CD14-positive monocyte (primary cell): ENCODE data around the gene USP31. TPM values are rescaled to one million over a fixed set of nuclear protein-coding genes. Genes with fewer than 3 reads are reported as not detected.

ENCODE experiments used
- DNase-seq, 3 donors: peaks; one replicate each; pipeline ENCODE4 v3.0.0-alpha.2; 2011 to 2022
- H2AFZ ChIP-seq: 2 replicates; pipeline ENCODE4 v1.6.0; 2012; ENCODE audit warnings: mild to moderate bottlenecking, low read depth, low read length, inconsistent platforms; ENCODE audit not compliant: insufficient read depth, poor library complexity, severe bottlenecking
- H3K27ac ChIP-seq, 2 donors: 1 replicate in 1 of 2; 2 replicates in 1 of 2; pipeline ENCODE4 v1.5.1; 2012 to 2013; ENCODE audit warnings: low read length in 2 of 2, control low read depth in 1 of 2, inconsistent platforms in 1 of 2, low read depth in 1 of 2, mild to moderate bottlenecking in 1 of 2
- H3K27me3 ChIP-seq, 2 donors: one replicate each; pipeline versions ENCODE4 v1.6.0 to v1.6.1; 2011 to 2013; ENCODE audit warnings: low read length in 2 of 2; ENCODE audit not compliant: control insufficient read depth in 2 of 2, insufficient read depth in 2 of 2
- H3K36me3 ChIP-seq, 2 donors: replicated peaks in 1 of 2; 1 replicate in 1 of 2; 2 replicates in 1 of 2; pipeline versions ENCODE4 v1.5.1 to v1.6.1; 2012 to 2013; ENCODE audit warnings: low read length in 2 of 2, control low read depth in 1 of 2, inconsistent platforms in 1 of 2, mild to moderate bottlenecking in 1 of 2; ENCODE audit not compliant: insufficient read depth in 2 of 2, control insufficient read depth in 1 of 2
- H3K4me1 ChIP-seq, 2 donors: 1 replicate in 1 of 2; 2 replicates in 1 of 2; pipeline versions ENCODE4 v1.5.1 to v1.6.1; 2012 to 2013; ENCODE audit warnings: low read length in 2 of 2, control low read depth in 1 of 2, inconsistent platforms in 1 of 2, mild to moderate bottlenecking in 1 of 2, moderate library complexity in 1 of 2; ENCODE audit not compliant: insufficient read depth in 2 of 2, control insufficient read depth in 1 of 2
- H3K4me2 ChIP-seq: replicated peaks from 2 replicates; pipeline ENCODE3; 2012; ENCODE audit warnings: low read length, moderate library complexity, mild to moderate bottlenecking; ENCODE audit not compliant: poor library complexity, severe bottlenecking; ENCODE audit errors: extremely low read depth
- H3K4me3 ChIP-seq, 3 experiments: fragments of 200-600 bp in 1 of 3; sonication (generic) in 1 of 3; replicated peaks in 1 of 3; 1 replicate in 2 of 3; 2 replicates in 1 of 3; pipeline ENCODE4 v1.5.1; 2011 to 2013; ENCODE audit warnings: low read length in 3 of 3, mild to moderate bottlenecking in 3 of 3, control low read depth in 2 of 3, low read depth in 2 of 3, inconsistent platforms in 1 of 3, moderate library complexity in 1 of 3
- H3K79me2 ChIP-seq: 2 replicates; pipeline ENCODE4 v1.6.0; 2012; ENCODE audit warnings: mild to moderate bottlenecking, control low read depth, inconsistent platforms, low read length, moderate library complexity; ENCODE audit not compliant: insufficient read depth
- H3K9ac ChIP-seq: 2 replicates; pipeline ENCODE4 v1.6.0; 2017; ENCODE audit warnings: low read length, mild to moderate bottlenecking; ENCODE audit not compliant: insufficient read depth, poor library complexity, severe bottlenecking
- H3K9me3 ChIP-seq, 2 donors: replicated peaks in 1 of 2; 1 replicate in 1 of 2; 2 replicates in 1 of 2; pipeline versions ENCODE4 v1.5.1 to v1.6.1; 2012 to 2013; ENCODE audit warnings: low read length in 2 of 2, control low read depth in 1 of 2; ENCODE audit not compliant: control insufficient read depth in 1 of 2, insufficient read depth in 1 of 2
- H4K20me1 ChIP-seq: 2 replicates; pipeline ENCODE4 v1.6.0; 2012; ENCODE audit warnings: mild to moderate bottlenecking, low read length, control low read depth, moderate library complexity; ENCODE audit not compliant: insufficient read depth
- H3K27ac Mint-ChIP-seq, 7 donors: one replicate each; pipeline ENCODE4 v1.8.0; 2020; ENCODE audit warnings: mild to moderate bottlenecking in 7 of 7, mixed read lengths in 7 of 7, moderate library complexity in 6 of 7, inconsistent platforms in 2 of 7
- H3K27me3 Mint-ChIP-seq, 3 donors: one replicate each; pipeline ENCODE4 v1.8.0; 2021 to 2022; ENCODE audit warnings: low read depth in 3 of 3, mild to moderate bottlenecking in 3 of 3, mixed read lengths in 3 of 3, moderate library complexity in 3 of 3, inconsistent platforms in 1 of 3
- H3K36me3 Mint-ChIP-seq, 2 donors: one replicate each; pipeline ENCODE4 v1.8.0; 2020; ENCODE audit warnings: mixed read lengths in 2 of 2, inconsistent platforms in 1 of 2, mild to moderate bottlenecking in 1 of 2
- H3K4me1 Mint-ChIP-seq: one replicate; pipeline ENCODE4 v1.8.0; 2020; ENCODE audit warnings: mild to moderate bottlenecking, mixed read lengths
- H3K4me3 Mint-ChIP-seq, 2 donors: one replicate each; pipeline ENCODE4 v1.8.0; 2020; ENCODE audit warnings: mild to moderate bottlenecking in 2 of 2, mixed read lengths in 2 of 2, moderate library complexity in 1 of 2
- H3K9me3 Mint-ChIP-seq, 7 donors: one replicate each; pipeline ENCODE4 v1.8.0; 2020 to 2022; ENCODE audit warnings: mixed read lengths in 7 of 7, mild to moderate bottlenecking in 6 of 7, moderate library complexity in 6 of 7, inconsistent platforms in 2 of 7
- CTCF ChIP-seq: fragments of 200-600 bp; IDR thresholded peaks from one replicate; pipeline ENCODE4 v1.8.0; 2022; ENCODE audit warnings: antibody characterized with exemption, mild to moderate bottlenecking
- WGBS: methylation state at CpG from one replicate; pipeline ENCODE4 v1.1.5; 2013; ENCODE audit warnings: missing lambda C conversion rate; ENCODE audit not compliant: insufficient coverage; 5-methylcytosine and 5-hydroxymethylcytosine counted together
- intact Hi-C, 2 donors: fragments of 100-400 bp; cut with micrococcal nuclease; formaldehyde crosslinking; loops; one replicate each; pipeline versions ENCODE4 v1.15.0 to v1.15.1; 2023
- polyA plus RNA-seq, 3 donors: library from polyadenylated mRNA; depleted of rRNA in 1 of 3; unstranded in 2 of 3; stranded (reverse) in 1 of 3; fragments of 300-500 nt in 2 of 3; fragments of >200 nt in 1 of 3; fragmentation: Illumina TruSeq in 2 of 3; gene quantifications; 1 replicate in 2 of 3; 2 replicates in 1 of 3; pipeline ENCODE4 v1.2.3, GENCODE V29; 2012 to 2021

Gene USP31
- polyA plus RNA-seq, 3 donors: 0.15 to 4.1 (median 0.36) TPM

- intact Hi-C loops: no loop called here
- no peaks in the 10 kb centered on the region for H4K20me1 ChIP-seq
- Mint-ChIP-seq H3K4me3 (no peak overlapping the region), H3K4me1 (peaks cover 2% of the 10 kb centered on the region), H3K36me3 (peaks cover 4 to 14% of the 10 kb centered on the region in 2 donors), H3K27me3 (peaks cover 0 to 2% (median 0%) of the 10 kb centered on the region in 3 donors), H3K9me3 (peaks cover 16 to 36% (median 23%) of the 10 kb centered on the region in 7 donors), H3K27ac (no peak overlapping the region)
- no peak overlapping the region for H3K4me3 ChIP-seq
- no peak for DNase-seq
- no peak overlapping the region for H3K27ac ChIP-seq
- H2AFZ ChIP-seq: no peak overlapping the region
- H3K9me3 ChIP-seq: peaks cover 14 to 20% of the 10 kb centered on the region in 2 donors
- H3K27me3 ChIP-seq: no peaks in the 10 kb centered on the region
- no peak for TF ChIP-seq CTCF
- H3K9ac ChIP-seq: no peak overlapping the region
- H3K4me2 ChIP-seq: no peak overlapping the region
- no CpG with 5 or more reads among the region's 2 CpGs for WGBS
- no peaks in the 10 kb centered on the region for H3K36me3 ChIP-seq
- no peaks in the 10 kb centered on the region for H3K4me1 ChIP-seq
- H3K79me2 ChIP-seq: peaks cover 16% of the 10 kb centered on the region
These were observed 12.0 kb downstream of the USP31 start for GRCh38 chr16:23137256-23137655.

DNA sequence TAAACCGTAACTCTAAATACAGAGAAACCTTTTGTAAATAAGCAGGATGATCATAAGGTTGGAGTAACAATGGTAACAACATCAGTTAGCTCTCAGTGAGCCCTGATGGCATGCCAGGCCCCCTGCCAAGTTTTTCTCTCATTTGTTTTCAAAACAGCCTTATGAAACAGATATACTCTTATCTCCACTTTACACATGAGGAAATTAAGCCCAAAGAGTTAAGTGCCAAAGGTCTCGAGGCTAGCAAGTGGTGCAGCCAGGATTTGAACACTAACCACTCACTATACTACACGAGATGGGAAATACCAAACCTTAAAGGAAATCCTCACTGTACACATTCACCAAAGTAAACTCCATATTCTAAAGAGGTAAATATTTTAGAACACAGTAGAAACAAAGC lies 15.0 kb downstream of the USP31 start:
- peaks cover 14 to 20% of the 10 kb centered on the region in 2 donors for H3K9me3 ChIP-seq
- H3K27me3 Mint-ChIP-seq: peaks cover 0 to 2% (median 0%) of the 10 kb centered on the region in 3 donors
- H4K20me1 ChIP-seq: no peaks in the 10 kb centered on the region
- no peak for DNase-seq
- peaks cover 4 to 14% of the 10 kb centered on the region in 2 donors for H3K36me3 Mint-ChIP-seq
- H3K4me2 ChIP-seq: no peak overlapping the region
- no peaks in the 10 kb centered on the region for H3K36me3 ChIP-seq
- H3K4me1 ChIP-seq: no peaks in the 10 kb centered on the region
- H3K27ac Mint-ChIP-seq: peak overlapping the region in 1 of 7 donors; percentile 11
- H3K9me3 Mint-ChIP-seq: peaks cover 16 to 36% (median 23%) of the 10 kb centered on the region in 7 donors
- H3K79me2 ChIP-seq: peaks cover 15% of the 10 kb centered on the region
- TF ChIP-seq CTCF: no peak
- no CpG with 5 or more reads among the region's 3 CpGs for WGBS
- H2AFZ ChIP-seq: no peak overlapping the region
- no peaks in the 10 kb centered on the region for H3K27me3 ChIP-seq
- intact Hi-C loops: no loop called here
- no peak overlapping the region for H3K4me3 Mint-ChIP-seq
- peaks cover 5% of the 10 kb centered on the region for H3K4me1 Mint-ChIP-seq
- H3K4me3 ChIP-seq: no peak overlapping the region
- H3K9ac ChIP-seq: no peak overlapping the region
- H3K27ac ChIP-seq: no peak overlapping the region
